M059J (cell line): ENCODE data around the gene EXOC4. TPM values are rescaled to one million over a fixed set of nuclear protein-coding genes. Genes with fewer than 3 reads are reported as not detected.
"Not testable (repeated sequence)": the region's sequence is repeated elsewhere in the genome, so short reads cannot be mapped to it uniquely, and the experiment has no call there.

Experiments used
- DNase-seq: peaks from one replicate; pipeline ENCODE4 v3.0.0-alpha.2; 2012; ENCODE audit warnings: low read depth
- total RNA-seq: library from RNA; depleted of rRNA; stranded (reverse); fragments of >200 nt; shearing (Covaris generic); gene quantifications from 2 replicates; pipeline ENCODE4 v1.2.3, GENCODE V29; 2014

Gene EXOC4
- total RNA-seq, 1 experiment from 2014 or later: 70.5 TPM

DNA sequence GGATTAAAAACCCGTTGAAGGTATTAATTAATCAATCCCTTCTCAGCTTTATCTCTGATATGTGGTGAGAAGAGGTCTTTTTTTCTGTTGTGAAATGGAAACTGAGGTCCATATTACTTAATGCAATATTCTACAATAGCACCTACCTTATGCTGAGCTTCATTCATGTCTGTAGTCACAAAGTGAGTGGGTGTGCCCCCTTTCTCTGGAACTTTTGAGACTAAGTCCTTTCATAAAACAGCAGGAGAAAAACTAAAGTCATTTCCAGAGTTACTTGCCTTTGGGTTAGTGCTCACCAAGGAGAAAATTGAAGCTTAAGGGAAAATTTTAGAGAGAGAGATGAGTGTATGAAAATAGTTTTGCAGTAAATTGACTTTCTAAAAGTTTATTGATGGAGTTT, 61.2 kb downstream of the EXOC4 start:
- DNase-seq: no peak

DNA sequence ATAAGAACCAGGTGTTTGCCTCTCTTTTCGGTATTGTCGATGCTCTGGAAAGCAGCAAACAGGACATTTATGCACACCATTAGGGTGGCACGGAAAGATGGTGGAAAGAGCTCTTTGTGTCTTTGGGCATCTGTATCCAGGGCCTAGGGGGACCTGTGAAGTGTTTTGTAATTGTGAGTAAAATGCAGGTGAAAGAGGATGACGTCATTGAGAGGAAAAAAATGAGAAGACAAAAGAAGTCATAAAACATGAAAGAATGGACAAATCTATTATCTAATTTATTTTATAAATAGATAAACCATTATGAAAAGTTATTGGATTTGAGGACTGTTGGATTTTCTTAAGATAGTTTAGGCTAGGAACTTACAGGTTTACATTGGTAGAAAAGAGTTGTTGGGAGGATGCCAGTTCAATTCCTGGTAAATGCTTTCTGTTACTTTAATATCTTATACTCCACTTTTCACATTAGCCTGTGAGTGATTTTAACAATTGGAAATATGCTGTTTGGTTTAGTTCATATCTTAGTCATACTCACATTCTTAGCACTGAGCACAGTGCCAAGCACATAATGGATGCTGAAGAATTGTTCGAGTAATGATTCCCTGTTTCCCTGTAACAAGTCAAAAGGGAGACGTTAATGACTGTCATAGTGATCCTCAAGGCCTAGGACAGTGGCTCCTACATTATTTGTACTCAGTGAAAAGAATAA, 62.6 kb downstream of the EXOC4 start:
- DNase-seq: no peak

DNA sequence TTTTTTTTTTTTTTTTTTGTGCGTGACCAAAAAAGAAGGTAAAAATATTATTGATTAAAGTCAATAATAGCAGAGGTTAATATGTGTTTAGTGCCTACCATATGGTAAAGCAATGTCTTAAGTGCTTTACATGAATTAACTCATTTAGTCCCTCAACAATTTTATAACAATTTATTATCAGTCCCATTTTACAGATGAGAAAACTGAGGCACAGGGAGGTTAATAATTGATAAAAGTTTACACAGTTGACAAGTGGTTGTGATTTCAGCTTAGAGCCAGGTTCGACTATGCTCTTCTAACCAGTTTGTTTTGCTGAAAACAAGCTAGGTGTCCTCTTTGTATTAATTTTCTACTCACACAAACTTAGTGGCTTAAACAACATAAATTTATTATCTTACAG, 67.0 kb downstream of the EXOC4 start:
- DNase-seq: no peak

DNA sequence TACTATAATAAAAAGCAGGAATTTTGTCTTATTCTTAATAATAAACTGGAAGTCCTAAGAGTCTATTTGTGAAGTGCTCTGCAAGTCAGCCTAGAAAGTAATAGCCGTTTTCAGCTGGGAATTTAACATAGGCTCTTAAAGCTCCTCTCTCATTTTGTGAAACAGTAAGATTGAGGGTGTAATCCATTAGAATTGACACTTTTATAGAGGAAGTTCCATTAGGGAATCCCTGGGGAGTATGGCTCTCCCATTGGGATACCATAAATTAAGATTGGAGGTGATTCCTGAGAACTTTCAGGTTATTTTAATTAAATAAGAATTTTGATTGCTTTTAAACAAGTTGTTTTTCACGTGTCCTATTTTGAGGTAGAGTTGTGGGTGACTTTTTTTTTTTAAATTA, 68.0 kb downstream of the EXOC4 start:
- DNase-seq: no peak

DNA sequence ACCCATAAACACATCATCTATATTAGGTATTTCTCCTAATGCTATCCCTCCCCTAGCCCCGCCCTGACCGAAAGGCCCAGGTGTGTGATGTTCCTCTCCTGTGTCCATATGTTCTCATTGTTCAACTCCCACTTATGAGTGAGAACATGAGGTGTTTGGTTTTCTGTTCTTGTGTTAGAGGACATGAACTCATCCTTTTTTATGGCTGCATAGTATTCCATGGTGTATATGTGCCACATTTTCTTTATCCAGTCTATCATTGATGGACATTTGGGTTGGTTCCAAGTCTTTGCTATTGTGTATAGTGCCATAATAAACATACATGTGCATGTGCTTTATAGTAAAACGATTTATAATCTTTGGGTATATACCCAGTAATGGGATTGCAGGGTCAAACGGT, 68.5 kb downstream of the EXOC4 start:
- not testable (repeated sequence) for DNase-seq

DNA sequence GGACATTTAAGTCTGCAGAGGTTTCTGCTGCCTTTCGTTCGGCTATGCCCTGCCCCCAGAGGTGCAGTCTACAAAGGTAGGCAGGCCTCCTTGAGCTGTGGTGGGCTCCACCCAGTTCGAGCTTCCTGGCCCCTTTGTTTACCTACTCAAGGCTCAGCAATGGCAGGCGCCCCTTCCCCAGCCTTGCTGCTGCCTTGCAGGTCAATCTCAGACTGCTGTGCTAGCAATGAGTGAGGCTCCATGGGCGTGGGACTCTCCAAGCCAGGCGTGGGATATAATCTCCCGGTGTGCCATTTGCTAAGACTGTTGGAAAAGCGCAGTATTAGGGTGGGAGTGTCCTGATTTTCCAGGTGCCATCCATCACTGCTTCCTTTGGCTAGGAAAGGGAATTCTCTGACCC, 73.9 kb downstream of the EXOC4 start:
- DNase-seq: not testable (repeated sequence)

DNA sequence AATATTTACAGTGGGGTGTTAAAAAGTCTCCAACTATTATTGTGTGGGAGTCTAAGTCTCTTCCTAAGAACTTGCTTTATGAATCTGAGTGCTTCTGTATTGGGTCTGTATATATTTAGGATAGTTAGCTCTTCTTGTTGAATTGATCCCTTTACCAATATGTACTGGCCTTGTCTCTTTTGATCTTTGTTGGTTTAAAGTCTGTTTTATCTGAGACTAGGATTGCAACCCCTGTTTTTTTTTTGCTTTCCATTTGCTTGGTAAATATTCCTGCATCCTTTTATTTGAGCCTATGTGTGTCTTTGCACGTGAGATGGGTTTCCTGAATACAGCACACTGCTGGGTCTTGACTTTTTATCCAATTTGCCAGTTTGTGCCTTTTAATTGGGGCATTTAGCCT, 75.1 kb downstream of the EXOC4 start:
- not testable (repeated sequence) for DNase-seq

DNA sequence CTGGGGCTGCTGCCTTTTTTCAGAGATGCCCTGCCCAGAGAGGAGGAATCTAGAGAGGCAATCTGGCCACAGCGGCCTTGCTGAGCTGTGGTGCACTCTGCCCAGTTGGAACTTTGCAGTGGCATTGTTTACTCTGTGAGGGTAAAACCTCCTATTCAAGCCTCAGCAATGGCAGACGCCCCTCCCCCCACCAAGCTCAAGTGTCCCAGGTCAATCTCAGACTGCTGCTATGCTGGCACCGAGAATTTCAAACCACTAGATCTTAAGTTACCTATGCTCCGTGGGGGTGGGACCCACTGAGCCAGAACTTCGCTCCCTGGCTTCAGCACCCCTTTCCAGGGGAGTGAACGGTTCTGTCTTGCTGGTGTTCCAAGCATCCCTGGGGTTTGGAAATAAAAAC, 77.2 kb downstream of the EXOC4 start:
- DNase-seq: no peak

DNA sequence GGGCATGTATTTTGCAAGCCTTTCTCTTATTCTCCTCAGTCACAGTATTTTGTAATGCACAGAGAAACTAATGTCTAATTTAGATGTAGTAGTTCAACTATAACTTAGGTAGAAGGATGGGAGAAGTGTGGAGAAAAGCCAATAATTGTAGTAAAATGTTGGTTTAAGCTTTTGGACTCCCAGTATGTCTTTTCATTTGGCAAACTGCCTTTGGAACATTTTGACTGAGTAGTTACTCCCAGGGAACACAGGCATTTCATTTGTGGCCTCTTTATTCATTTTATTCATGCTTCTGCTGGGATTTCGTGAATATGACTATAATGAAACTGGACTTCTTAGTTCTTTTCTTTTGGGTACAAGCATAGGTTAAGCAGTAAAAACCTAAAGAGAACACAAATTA, 79.0 kb downstream of the EXOC4 start:
- peak; percentile 5 for DNase-seq

DNA sequence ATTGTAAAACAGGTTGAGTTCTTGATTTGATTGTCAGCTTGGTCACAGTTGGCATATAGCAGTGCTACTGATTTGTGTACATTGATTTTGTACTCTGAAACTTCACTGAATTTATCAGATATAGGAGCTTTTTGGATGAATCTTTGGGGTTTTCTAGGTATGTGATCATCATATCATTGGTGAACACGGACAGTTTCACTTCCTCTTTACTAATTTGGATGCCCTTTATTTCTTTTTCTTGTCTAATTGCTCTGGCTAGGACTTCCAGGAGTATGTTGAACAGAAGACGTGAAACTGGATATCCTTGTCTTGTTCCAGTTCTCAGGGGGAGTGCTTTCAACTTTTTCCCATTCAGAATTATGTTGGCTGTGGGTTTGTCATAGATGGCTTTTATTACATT, 86.9 kb downstream of the EXOC4 start:
- no peak for DNase-seq

DNA sequence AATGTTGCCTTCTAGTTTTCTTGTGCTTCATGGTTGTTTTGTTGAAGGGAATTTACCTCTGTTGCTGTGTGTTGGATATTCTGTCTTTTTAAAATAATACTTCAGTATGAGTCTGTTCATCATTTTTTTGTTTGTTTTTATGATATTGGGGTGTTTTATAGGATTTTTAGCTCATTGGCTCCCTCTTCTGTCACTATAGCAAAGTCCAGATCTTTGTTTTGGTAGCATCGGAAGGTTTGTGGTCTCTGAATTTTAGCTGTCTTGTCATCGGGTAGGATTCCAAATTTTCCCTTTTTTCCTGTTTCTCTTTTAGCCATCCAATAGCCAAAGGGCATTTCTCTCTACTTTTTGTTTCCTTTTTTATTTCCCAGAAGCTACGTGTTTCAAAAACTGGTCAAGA, 91.4 kb downstream of the EXOC4 start:
- no peak for DNase-seq

DNA sequence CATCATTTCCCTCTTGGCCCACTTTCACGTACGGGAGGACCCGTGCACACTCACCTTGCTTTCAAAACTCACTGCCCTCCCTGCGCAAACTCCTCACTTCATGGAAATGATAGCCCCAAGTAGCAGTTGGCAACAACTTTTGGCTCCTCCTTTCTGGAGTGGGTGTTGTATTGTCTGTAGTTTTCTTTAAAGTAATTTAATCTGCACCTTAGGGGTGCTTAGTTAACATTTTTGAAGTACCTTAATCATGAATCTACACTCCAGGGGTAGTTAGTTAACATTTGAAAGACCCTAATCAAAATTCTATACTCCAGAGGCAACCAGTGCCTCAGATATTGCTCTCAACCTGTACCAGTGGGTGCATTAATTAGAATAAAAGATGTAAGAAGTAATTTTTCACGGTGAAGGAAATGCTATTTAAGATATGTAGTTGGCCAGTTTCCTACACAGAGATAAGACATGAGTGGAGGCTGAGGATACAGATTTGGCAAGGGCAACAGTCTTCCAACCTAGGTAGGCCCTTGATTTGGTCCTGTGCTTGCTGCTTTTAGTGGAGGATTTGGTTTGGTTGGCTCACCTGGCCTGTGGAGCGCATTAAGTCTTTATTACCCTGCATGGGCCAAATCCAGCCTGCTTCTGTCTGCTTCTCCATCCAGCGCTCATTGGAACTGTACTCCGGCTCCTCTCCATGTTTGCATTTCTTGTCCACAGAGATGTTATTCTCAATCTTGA, 93.0 kb downstream of the EXOC4 start:
- DNase-seq: no peak

DNA sequence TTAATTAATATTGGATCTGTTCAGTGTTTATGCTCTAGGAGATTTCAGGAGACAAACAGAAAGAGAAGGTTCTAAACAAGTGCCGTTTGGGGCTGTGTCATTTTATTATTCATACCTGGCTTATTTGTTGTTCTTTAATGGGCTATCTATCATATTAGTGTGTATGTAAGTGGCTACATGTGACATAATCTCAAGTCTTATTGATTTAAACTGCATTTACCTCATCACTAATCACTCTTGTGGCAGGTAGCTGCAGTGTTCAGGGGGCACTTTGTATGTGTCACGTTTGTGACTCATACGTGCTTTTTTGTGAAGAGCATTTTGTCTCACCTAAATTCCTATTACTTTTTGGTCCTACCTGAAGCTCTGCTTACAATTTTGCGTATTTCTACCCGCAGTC, 95.4 kb downstream of the EXOC4 start:
- DNase-seq: no peak

DNA sequence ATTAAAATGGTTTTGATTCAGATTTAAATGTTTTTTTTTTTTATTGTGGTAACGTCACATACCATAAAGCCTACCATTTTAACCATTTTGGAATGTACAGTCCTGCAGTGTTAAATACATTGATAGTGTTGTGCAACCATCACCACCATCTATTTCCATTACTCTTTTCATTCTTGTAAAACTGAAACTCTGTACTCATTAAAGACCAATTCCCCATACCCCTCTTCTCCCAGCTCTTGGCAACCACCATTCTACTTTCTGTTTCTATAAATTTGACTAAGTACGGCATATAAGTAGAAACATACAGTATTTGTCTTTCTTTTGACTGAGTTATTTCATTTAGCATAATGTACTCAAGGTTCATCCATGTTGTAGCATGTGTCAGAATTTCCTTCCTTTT, 96.2 kb downstream of the EXOC4 start:
- DNase-seq: no peak

DNA sequence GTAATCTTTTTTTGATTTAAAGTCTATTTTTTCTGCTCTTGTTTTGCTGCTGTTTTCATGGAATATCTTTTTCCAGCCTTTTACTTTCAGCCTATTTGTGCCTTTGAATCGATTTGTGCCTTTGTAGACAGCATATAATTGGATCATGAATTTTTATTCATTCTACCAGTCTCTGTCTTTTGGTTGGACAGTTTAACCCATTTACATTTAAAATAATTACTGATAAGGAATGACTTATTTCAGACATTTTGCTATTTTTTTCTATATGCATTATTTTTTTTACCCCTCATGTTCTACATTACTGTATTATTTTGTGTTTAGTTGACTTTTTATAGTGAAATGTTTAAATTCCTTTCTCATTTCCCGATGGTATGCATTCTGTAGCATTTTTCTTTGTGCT, 99.6 kb downstream of the EXOC4 start:
- DNase-seq: no peak

DNA sequence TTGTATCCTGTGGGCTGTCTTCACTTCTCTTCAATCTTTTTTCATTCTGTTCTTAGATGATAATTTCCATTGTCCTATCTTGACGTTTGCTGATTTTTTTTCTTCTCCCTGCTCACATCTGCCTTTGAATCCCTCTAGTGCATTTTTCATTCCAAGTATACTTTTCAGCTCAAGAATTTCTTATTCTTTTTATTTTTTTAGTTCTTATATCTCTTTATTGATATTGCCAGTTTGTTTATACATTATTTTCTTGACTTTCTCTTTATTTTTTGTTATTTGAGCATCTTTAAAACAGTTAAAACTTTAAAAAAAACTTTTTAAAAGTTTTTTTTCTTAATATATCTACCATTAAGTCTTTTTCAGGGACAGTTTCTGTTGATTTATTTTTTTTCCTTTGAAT, 100.9 kb downstream of the EXOC4 start:
- DNase-seq: no peak

DNA sequence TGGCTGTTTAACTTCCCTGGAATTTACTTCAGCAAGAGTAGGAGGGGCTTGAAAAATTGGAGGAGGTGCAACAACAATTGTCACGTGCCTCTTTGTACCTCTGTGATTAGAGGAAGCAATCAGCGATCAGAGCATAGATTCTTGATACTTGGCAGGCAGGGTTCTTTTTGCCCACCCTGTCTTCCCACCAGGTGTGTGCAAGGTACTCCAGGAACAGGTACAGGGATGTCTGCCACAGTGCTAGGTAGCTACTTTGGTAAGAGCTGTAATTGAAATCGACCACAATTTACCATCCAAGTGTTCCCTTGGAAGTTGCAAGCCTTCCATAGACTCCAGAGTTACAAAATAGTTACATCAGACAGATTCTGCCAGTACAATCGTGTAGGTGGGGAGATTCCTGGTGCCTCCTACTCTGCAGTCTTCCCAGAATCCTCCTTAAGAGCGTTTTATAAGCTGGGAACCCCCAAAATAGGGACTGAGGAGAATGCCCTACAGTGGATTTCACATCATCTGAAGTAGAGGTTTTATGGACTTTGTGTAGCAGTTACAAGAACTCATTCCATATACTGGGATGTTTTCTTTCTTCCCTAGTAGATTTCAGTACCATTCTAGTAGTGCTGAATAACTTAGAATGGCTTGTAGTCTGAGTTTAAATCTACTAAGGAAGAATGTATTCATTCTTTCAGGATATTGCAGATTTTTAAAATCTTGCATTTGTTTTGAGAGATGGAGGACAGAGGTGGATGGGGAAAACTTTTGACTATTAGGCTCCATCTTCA, 101.9 kb downstream of the EXOC4 start:
- no peak for DNase-seq

DNA sequence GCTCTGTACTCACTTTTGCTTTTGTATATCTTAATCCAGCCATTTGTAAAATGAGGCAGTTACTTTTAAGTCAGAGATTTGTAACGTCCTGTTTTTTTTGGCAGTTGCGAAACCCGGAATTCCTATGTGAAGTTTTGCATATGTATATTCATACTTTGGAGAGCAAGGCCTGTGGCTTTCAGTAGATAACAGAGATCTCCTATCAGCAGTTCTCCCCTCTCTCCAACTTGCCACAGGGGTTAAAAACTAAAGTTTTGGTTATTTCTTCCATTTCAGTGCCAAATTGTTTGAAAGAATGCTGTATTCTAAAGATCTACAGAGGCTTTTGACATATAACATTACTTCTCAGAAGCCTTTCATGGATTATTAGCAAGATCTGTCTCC, 102.4 kb downstream of the EXOC4 start:
- peak; percentile 6 for DNase-seq

DNA sequence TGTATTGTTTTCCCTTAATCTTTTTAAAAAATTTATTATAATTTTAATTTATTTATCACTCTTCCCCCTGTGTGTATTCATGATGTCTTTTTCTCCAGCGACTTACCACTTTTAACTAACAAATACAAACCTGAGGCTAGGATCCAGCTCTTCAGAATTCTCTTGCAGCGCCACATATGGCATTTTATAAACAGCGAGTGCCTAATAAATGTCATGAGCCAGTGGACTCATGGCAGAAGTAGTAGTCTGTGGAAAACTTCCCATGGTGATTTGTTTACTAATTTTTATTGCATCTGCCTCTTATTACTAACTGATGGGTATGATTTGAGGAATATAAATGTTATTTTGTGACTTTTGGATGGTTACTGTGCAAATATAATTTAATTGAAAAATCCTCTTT, 102.9 kb downstream of the EXOC4 start:
- DNase-seq: no peak

DNA sequence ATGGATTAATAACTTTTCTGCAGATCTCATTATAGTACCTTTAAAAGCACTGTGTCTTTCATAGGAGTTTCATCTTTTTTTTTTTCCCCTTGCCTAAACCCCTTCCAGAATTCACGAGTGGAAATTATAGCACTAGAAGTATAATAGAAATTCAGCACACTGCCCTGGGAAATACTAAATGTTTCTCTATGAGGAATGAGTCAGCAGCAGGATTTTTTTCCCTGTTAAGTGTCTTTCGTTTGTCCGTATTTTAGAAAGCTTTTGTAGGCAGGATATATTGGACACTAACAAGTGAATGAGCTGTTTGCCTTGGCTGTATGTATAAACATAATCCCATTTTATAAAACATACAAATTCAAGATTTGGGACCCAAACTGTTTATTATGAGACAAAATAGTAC, 105.8 kb downstream of the EXOC4 start:
- no peak for DNase-seq

DNA sequence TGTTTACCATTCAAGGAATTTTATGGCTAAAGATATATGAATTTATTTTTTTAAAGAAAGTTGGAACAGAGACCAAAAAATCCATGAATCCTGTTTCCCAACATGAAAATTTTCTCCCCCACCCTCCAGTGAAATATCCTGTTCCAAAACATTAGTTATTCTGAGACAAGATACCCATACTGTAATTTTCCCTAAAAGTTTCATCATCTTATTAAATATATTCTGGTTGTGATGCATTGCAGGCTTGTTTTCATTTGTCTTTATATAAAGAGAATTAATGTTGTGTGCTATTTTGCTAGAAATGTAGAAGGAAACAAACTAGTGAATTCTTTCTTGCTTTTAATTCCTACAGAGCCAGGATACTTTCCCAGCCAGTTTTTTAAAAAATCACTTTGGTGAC, 106.6 kb downstream of the EXOC4 start:
- DNase-seq: no peak

DNA sequence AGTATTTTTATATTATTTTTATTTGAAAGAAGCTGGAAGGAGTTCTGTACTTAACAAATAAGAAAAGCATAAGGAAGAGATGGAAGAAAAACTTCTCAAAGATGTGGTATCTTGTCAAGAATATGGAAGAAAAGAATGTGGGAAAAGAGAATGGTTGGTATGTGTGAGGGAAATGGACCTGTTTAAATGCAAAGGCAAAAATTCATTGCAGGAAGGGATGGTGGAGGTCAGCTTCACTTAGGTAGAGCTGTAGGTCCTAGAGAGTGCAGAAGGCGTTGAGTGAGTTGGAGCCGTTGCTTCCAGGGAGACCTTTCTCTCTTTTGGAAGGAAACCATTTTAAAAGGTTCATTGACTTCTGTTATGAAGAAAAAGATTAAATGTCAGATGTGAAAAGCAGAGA, 107.3 kb downstream of the EXOC4 start:
- no peak for DNase-seq

DNA sequence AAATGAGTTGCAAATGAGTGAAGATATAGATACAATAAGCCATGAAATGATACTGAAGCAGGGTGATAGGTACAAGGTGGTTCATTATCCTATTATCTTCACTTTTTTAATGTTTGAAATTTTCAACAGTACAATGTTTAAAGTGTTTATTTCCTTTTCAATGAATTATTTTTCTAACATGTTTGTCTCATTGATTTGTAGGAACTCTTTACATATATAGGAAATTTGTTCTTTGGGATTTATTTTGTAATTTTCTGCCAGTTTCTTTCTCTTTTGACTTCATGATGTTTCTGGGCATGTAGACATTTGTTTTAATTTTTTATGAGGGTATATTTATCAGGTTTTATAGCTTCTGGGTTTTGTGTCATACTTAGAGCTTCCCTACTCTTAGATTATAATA, 108.9 kb downstream of the EXOC4 start:
- DNase-seq: no peak
